Vagina (tissue), 2 donors: Measurements from ENCODE around the gene MSH3. TPM values are rescaled to one million over a fixed set of nuclear protein-coding genes. Genes with fewer than 3 reads are reported as not detected.

Experiments used
- DNase-seq, 2 donors: peaks; one replicate each; pipeline ENCODE4 v3.0.0-alpha.2; 2017; ENCODE audit errors: extremely low spot score in 2 of 2
- H3K27ac ChIP-seq: fragments of 200-600 bp; sonication (generic); one replicate; pipeline ENCODE4 v1.5.1; 2019
- H3K27me3 ChIP-seq: fragments of 200-600 bp; sonication (generic); one replicate; pipeline ENCODE4 v1.5.1; 2019
- H3K36me3 ChIP-seq, 2 donors: fragments of 200-600 bp; sonication (generic); one replicate each; pipeline ENCODE4 v1.5.1; 2017 to 2019
- H3K4me1 ChIP-seq: fragments of 200-600 bp; sonication (generic); one replicate; pipeline ENCODE4 v1.5.1; 2019
- H3K4me3 ChIP-seq, 2 donors: fragments of 200-600 bp; sonication (generic); 1 replicate in 1 of 2; 2 replicates in 1 of 2; pipeline ENCODE4 v1.5.1; 2016 to 2019
- H3K9me3 ChIP-seq: fragments of 200-600 bp; sonication (generic); one replicate; pipeline ENCODE4 v1.5.1; 2019
- POLR2A ChIP-seq, 2 donors: fragments of 450-650 bp; IDR thresholded peaks; one replicate each; pipeline ENCODE4 v1.6.1; 2017; ENCODE audit warnings: antibody characterized with exemption in 2 of 2, mild to moderate bottlenecking in 2 of 2, moderate library complexity in 2 of 2
- POLR2AphosphoS5 ChIP-seq, 2 donors: sonication (generic); formaldehyde crosslinking; IDR thresholded peaks; one replicate each; pipeline ENCODE4 v1.9.0; 2017; ENCODE audit warnings: antibody characterized with exemption in 2 of 2, mild to moderate bottlenecking in 2 of 2, low read depth in 1 of 2; ENCODE audit not compliant: insufficient read depth in 1 of 2
- intact Hi-C: fragments of 100-400 bp; cut with DNase I; formaldehyde crosslinking; loops from one replicate; pipeline ENCODE4 v1.15.1; 2023
- total RNA-seq: library from RNA; depleted of rRNA; stranded (reverse); fragments of >200 nt; gene quantifications from one replicate; pipeline ENCODE4 v1.2.3, GENCODE V29; 2016
- TF ChIP-seq, protein P1 (sequence below), 3 experiments: fragments of 450-650 bp in 2 of 3; fragments of 200-600 bp in 1 of 3; sonication (generic) in 1 of 3; IDR thresholded peaks; one replicate each; pipeline ENCODE4 v1.5.1; 2017 to 2019; ENCODE audit warnings: antibody characterized with exemption in 3 of 3, mild to moderate bottlenecking in 2 of 3, moderate library complexity in 2 of 3

The MSH3 gene
- total RNA-seq, 1 donor from 2014 or later, result 30.0 TPM

DNA sequence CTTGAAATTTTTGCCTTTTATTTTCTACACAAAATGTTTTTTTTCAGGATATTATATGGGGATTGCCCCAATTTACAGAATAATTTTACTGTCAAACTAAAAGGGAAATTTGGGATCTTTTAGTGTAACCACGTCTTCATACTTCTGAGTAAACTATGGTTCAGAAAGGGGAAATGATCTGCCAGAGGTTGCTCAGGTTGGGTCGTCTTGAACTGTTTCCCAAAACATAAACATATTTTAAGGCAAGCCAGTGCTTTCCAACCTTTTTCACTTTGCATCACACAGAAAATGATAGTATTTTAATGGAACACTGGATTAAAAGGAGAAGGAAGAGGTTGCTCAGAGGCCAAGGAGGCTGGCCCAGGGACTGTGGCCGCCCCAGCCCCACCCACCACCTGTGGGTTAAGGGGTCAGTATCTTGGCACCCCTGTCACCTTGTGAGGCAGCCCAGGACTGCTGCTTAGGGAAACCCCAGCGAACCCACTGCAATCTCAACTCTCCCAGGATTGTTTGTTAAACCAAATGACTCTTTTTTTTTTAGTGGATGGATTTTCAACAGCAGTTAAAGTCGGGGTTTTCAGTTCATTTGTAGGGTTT is 143.1 kb downstream of the MSH3 start:
- Histone ChIP-seq H3K27ac (no peak overlapping the region), H3K27me3 (no peaks in the 10 kb centered on the region), H3K36me3 (peaks cover 0 to 18% of the 10 kb centered on the region in 2 donors), H3K4me3 (no peak overlapping the region), H3K4me1 (no peaks in the 10 kb centered on the region), H3K9me3 (no peaks in the 10 kb centered on the region)
- intact Hi-C loops, result no loop called here
- TF ChIP-seq POLR2A (IDR thresholded peaks at IDR 0.05), result no peak
- TF ChIP-seq POLR2AphosphoS5 (IDR thresholded peaks at IDR 0.05; ENCODE audit: insufficient read depth in 1 of 2, low read depth in 1 of 2), result no peak
- TF ChIP-seq, protein P1, sequence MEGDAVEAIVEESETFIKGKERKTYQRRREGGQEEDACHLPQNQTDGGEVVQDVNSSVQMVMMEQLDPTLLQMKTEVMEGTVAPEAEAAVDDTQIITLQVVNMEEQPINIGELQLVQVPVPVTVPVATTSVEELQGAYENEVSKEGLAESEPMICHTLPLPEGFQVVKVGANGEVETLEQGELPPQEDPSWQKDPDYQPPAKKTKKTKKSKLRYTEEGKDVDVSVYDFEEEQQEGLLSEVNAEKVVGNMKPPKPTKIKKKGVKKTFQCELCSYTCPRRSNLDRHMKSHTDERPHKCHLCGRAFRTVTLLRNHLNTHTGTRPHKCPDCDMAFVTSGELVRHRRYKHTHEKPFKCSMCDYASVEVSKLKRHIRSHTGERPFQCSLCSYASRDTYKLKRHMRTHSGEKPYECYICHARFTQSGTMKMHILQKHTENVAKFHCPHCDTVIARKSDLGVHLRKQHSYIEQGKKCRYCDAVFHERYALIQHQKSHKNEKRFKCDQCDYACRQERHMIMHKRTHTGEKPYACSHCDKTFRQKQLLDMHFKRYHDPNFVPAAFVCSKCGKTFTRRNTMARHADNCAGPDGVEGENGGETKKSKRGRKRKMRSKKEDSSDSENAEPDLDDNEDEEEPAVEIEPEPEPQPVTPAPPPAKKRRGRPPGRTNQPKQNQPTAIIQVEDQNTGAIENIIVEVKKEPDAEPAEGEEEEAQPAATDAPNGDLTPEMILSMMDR (IDR thresholded peaks at IDR 0.05), result no peak
- DNase-seq, result no peak

DNA sequence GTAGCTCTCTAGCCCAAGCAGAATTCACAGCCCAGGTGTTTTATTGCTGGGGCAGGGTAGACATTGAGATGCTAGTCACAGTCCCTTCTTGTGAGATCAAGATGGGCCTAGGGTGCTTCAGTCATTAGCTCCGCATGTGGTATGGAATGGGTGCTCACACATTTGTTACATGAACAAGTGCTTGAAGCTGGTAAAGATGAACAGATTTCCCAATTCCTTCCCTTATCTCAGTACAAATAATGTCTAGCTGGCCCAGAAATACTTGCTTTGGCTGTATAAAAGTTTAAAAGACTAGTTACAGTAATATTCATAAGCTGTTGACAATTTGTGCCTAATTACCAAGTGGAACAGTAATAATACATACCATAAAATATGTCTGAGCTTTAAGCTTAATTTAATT is 143.7 kb downstream of the MSH3 start:
- H3K4me1 ChIP-seq, result no peaks in the 10 kb centered on the region
- intact Hi-C loops, result no loop called here

DNA sequence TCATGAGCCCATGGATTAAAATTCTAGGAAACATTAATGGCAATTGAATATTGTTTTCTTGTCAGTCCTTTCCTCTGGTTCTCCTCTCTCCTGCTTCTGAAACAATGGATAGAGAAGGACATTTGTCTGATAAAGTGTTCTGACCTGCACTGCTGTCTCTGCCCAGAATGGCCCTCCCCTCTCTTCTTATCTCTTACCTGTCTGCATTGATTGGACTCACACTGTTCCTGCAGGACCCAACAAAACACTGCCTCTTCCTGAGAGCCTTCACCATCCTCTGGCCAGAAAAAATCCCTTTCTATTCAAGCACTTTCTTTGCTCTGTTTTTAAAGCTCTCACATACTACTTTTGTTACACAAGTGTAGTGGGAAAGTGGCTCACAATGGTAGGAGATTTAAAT is 144.2 kb downstream of the MSH3 start:
- H3K27ac ChIP-seq, result no peak overlapping the region
- peaks cover 0 to 8% of the 10 kb centered on the region in 2 donors for H3K36me3 ChIP-seq
- H3K4me1 ChIP-seq, result no peaks in the 10 kb centered on the region
- intact Hi-C loops, result no loop called here
- DNase-seq, result no peak
- no peak overlapping the region for H3K4me3 ChIP-seq
- H3K9me3 ChIP-seq, result no peaks in the 10 kb centered on the region
- no peaks in the 10 kb centered on the region for H3K27me3 ChIP-seq
- TF ChIP-seq POLR2AphosphoS5 (IDR thresholded peaks at IDR 0.05; ENCODE audit: insufficient read depth in 1 of 2, low read depth in 1 of 2), result no peak
- no peak for TF ChIP-seq POLR2A (IDR thresholded peaks at IDR 0.05)
- TF ChIP-seq, protein P1 (IDR thresholded peaks at IDR 0.05), result no peak

More for the DNA sequence above, 143.7 kb downstream of the MSH3 start:
- Histone ChIP-seq H3K27ac (no peak overlapping the region), H3K9me3 (no peaks in the 10 kb centered on the region), H3K27me3 (no peaks in the 10 kb centered on the region), H3K36me3 (peaks cover 0 to 13% of the 10 kb centered on the region in 2 donors), H3K4me3 (no peak overlapping the region)
- TF ChIP-seq, protein P1 (IDR thresholded peaks at IDR 0.05), result no peak
- TF ChIP-seq POLR2A (IDR thresholded peaks at IDR 0.05), result no peak
- TF ChIP-seq POLR2AphosphoS5 (IDR thresholded peaks at IDR 0.05; ENCODE audit: insufficient read depth in 1 of 2, low read depth in 1 of 2), result no peak
- DNase-seq, result no peak

DNA sequence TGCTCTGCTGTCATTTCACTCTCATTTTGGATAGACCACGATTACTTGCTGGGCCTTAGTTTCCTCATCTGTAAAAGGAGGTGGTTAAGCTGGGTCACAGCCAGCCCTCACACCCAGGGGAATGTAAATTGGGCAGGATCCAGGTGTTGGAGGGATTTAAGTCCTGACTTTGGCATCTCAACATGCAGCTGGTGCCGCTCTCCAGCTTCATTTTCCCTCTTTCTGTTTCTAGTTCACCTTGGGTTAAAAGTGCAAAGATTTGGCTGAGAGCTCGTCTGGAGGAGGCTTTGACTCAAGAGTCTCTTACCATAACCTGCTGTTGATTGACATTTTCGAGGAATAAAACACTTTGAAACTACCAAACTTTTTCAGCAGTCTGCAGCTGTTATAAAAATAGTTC is 144.6 kb downstream of the MSH3 start:
- Histone ChIP-seq H3K4me1 (no peaks in the 10 kb centered on the region), H3K9me3 (no peaks in the 10 kb centered on the region), H3K27ac (no peak overlapping the region), H3K27me3 (no peaks in the 10 kb centered on the region), H3K36me3 (peaks cover 0 to 4% of the 10 kb centered on the region in 2 donors), H3K4me3 (no peak overlapping the region)
- intact Hi-C loops, result no loop called here
- no peak for TF ChIP-seq POLR2AphosphoS5 (IDR thresholded peaks at IDR 0.05; ENCODE audit: insufficient read depth in 1 of 2, low read depth in 1 of 2)
- no peak for TF ChIP-seq POLR2A (IDR thresholded peaks at IDR 0.05)
- TF ChIP-seq, protein P1 (IDR thresholded peaks at IDR 0.05), result no peak
- no peak for DNase-seq

DNA sequence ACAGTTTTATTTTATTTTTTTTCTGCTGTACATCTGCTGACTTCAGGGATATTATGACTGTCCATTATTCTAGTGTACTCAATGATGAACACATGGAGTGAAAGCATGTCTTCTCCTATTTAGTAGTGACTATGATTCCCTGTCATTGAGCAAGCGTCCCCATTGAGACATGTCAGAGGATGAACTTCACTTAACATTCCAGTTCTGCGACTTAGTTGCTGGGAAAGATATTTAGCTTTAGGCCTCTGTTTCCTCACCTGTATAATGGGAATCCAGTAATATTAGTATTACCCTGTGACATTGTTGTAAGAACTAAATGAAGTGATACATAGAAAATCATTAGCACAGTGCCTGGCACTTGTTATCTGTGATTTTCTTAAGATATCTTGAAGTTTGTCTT is 145.1 kb downstream of the MSH3 start:
- Histone ChIP-seq H3K4me1 (no peaks in the 10 kb centered on the region), H3K9me3 (no peaks in the 10 kb centered on the region), H3K36me3 (no peaks in the 10 kb centered on the region), H3K27ac (no peak overlapping the region), H3K27me3 (no peaks in the 10 kb centered on the region), H3K4me3 (no peak overlapping the region)
- intact Hi-C loops, result no loop called here
- TF ChIP-seq, protein P1 (IDR thresholded peaks at IDR 0.05), result no peak
- TF ChIP-seq POLR2A (IDR thresholded peaks at IDR 0.05), result no peak
- no peak for TF ChIP-seq POLR2AphosphoS5 (IDR thresholded peaks at IDR 0.05; ENCODE audit: insufficient read depth in 1 of 2, low read depth in 1 of 2)
- no peak for DNase-seq
